ENCODE data around the gene PPP1R12C. TPM values are rescaled to one million over a fixed set of nuclear protein-coding genes. Genes with fewer than 3 reads are reported as not detected.
A peak's percentile ranks its signal among the peaks of the same experiment; 100 is the strongest.

The PPP1R12C gene
- total RNA-seq, 1 experiment from 2014 or later = 82.4 TPM

- Histone ChIP-seq H3K9me3 (replicated peaks) (peaks cover 7% of the 10 kb centered on the region), H3K4me3 (peak overlapping the region; percentile 41), H3K27me3 (replicated peaks) (peaks cover 43% of the 10 kb centered on the region), H3K27ac (no peak overlapping the region), H3K4me1 (replicated peaks) (peaks cover 33% of the 10 kb centered on the region), H3K36me3 (peaks cover 9% of the 10 kb centered on the region)
- no peak for DNase-seq (ENCODE audit: low read depth in 1 of 2, low spot score in 2 of 2)
Observed at GRCh38 chr19:55085923-55086715, 31.3 kb downstream of the PPP1R12C start.

GRCh38 chr19:55084416-55084815, 33.0 kb downstream of the PPP1R12C start:
- Histone ChIP-seq H3K27me3 (replicated peaks) (peaks cover 59% of the 10 kb centered on the region), H3K4me1 (replicated peaks) (peaks cover 45% of the 10 kb centered on the region), H3K36me3 (no peaks in the 10 kb centered on the region), H3K27ac (no peak overlapping the region), H3K4me3 (no peak overlapping the region), H3K9me3 (replicated peaks) (peaks cover 7% of the 10 kb centered on the region)
- DNase-seq (ENCODE audit: low read depth in 1 of 2, low spot score in 2 of 2) = no peak

GRCh38 chr19:55083004-55083850, 34.2 kb downstream of the PPP1R12C start:
- peaks cover 63% of the 10 kb centered on the region for H3K27me3 ChIP-seq (replicated peaks)

GRCh38 chr19:55082020-55082851, 35.2 kb downstream of the PPP1R12C start:
- Histone ChIP-seq H3K4me1 (replicated peaks) (peaks cover 36% of the 10 kb centered on the region), H3K27ac (no peak overlapping the region), H3K9me3 (replicated peaks) (peaks cover 7% of the 10 kb centered on the region), H3K36me3 (no peaks in the 10 kb centered on the region), H3K4me3 (peak overlapping the region; percentile 39; the same call in 1 of the 2 replicates), H3K27me3 (replicated peaks) (peaks cover 64% of the 10 kb centered on the region)
- DNase-seq (ENCODE audit: low read depth in 1 of 2, low spot score in 2 of 2) = peak in 1 of 2 experiments; percentile 71

More at GRCh38 chr19:55083004-55083850, 34.2 kb downstream of the PPP1R12C start:
- H3K4me1 ChIP-seq (replicated peaks) = peaks cover 45% of the 10 kb centered on the region
- H3K27ac ChIP-seq = no peak overlapping the region
- H3K4me3 ChIP-seq = no peak overlapping the region
- H3K9me3 ChIP-seq (replicated peaks) = peaks cover 7% of the 10 kb centered on the region
- DNase-seq (ENCODE audit: low read depth in 1 of 2, low spot score in 2 of 2) = no peak
- H3K36me3 ChIP-seq = no peaks in the 10 kb centered on the region

DNA sequence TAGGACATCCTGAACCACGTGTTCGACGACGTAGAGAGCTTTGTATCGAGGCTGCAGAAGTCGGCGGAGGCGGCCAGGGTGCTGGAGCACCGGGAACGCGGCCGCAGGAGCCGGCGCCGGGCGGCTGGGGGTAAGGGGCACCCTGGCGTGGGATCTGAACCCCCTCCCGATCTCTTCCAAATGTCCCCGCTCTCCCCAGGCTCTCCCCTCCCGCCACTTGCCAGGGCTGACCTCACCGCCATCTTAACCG, 35.7 kb downstream of the PPP1R12C start:
- Histone ChIP-seq H3K27ac (no peak overlapping the region), H3K9me3 (replicated peaks) (peaks cover 7% of the 10 kb centered on the region), H3K4me1 (replicated peaks) (peaks cover 30% of the 10 kb centered on the region), H3K36me3 (no peaks in the 10 kb centered on the region), H3K4me3 (peak overlapping the region; percentile 39), H3K27me3 (replicated peaks) (peaks cover 69% of the 10 kb centered on the region)
- peak in 1 of 2 experiments; percentile 26 for DNase-seq (ENCODE audit: low read depth in 1 of 2, low spot score in 2 of 2)

- no peaks in the 10 kb centered on the region for H3K36me3 ChIP-seq
- H3K27me3 ChIP-seq (replicated peaks) = peaks cover 67% of the 10 kb centered on the region
- peaks cover 7% of the 10 kb centered on the region for H3K9me3 ChIP-seq (replicated peaks)
- peaks cover 26% of the 10 kb centered on the region for H3K4me1 ChIP-seq (replicated peaks)
- peak overlapping the region; percentile 39 for H3K4me3 ChIP-seq
- DNase-seq (ENCODE audit: low read depth in 1 of 2, low spot score in 2 of 2) = peak; percentile 65 to 79
- no peak overlapping the region for H3K27ac ChIP-seq
Observed at GRCh38 chr19:55080968-55081769, 36.3 kb downstream of the PPP1R12C start.

GRCh38 chr19:55080121-55080967, 37.1 kb downstream of the PPP1R12C start:
- Histone ChIP-seq H3K4me1 (replicated peaks) (peaks cover 26% of the 10 kb centered on the region), H3K27me3 (replicated peaks) (peaks cover 62% of the 10 kb centered on the region), H3K4me3 (peak overlapping the region; percentile 39), H3K36me3 (no peaks in the 10 kb centered on the region), H3K9me3 (replicated peaks) (peaks cover 7% of the 10 kb centered on the region), H3K27ac (no peak overlapping the region)
- peak in 1 of 2 experiments; percentile 80 for DNase-seq (ENCODE audit: low read depth in 1 of 2, low spot score in 2 of 2)

DNA sequence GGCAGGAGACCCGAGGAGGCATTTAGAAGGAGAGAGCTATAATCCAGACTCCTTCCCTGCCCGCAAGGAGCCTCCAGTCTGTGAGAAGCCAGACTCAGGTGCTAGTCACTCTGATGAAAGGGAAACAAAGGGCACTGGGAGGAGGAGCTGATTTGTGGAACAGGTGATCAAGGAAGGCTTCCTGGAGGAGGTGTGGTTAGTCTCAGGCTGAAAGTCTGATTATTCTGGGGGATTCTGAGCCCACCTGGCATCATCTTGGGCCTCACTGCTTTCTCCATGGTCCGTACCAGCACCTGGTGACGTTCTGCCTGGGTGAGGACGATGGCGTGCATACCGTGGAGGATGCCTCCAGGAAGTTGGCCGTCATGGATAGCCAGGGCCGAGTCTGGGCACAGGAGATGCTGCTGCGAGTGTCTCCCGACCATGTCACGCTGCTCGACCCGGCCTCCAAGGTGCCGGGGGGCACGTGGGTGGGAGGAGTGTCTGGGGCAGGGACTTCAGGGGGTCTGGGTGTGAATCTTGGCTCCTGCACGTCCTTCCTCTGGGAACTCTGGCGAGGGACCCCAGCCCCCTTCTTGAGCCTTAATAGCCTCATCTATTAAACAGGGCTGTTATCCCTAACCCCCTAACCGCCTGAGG, 37.9 kb downstream of the PPP1R12C start:
- no peak for DNase-seq (ENCODE audit: low read depth in 1 of 2, low spot score in 2 of 2)
- peaks cover 69% of the 10 kb centered on the region for H3K27me3 ChIP-seq (replicated peaks)
- no peak overlapping the region for H3K27ac ChIP-seq
- H3K4me3 ChIP-seq = no peak overlapping the region
- no peaks in the 10 kb centered on the region for H3K36me3 ChIP-seq
- peaks cover 7% of the 10 kb centered on the region for H3K9me3 ChIP-seq (replicated peaks)
- H3K4me1 ChIP-seq (replicated peaks) = peaks cover 26% of the 10 kb centered on the region

DNA sequence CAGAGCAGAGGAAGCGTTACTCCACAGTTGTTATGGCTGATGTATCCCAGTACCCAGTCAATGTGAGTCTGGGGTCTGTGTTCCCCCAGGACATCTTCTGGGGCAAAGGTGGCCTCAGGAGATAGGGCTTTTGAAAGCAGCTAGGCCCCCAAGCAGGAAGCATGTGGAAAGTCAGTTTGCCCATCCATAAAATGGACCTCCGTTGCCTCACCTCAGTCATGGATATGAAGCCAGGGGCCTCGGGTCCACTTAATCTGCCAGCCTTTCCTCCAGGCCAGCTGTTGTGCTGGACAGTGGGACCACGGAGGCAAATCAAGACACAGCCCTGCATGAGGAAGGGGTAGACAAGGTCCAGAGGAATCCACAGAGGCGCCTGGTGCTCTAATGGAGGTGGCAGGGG, 38.4 kb downstream of the PPP1R12C start:
- no peak for DNase-seq (ENCODE audit: low read depth in 1 of 2, low spot score in 2 of 2)
- Histone ChIP-seq H3K27ac (no peak overlapping the region), H3K9me3 (replicated peaks) (peaks cover 7% of the 10 kb centered on the region), H3K27me3 (replicated peaks) (peaks cover 64% of the 10 kb centered on the region), H3K4me3 (no peak overlapping the region), H3K36me3 (no peaks in the 10 kb centered on the region), H3K4me1 (replicated peaks) (peaks cover 26% of the 10 kb centered on the region)

- peaks cover 4% of the 10 kb centered on the region for H3K9me3 ChIP-seq (replicated peaks)
- H3K36me3 ChIP-seq = no peaks in the 10 kb centered on the region
- H3K4me3 ChIP-seq = no peak overlapping the region
- H3K4me1 ChIP-seq (replicated peaks) = peaks cover 22% of the 10 kb centered on the region
- H3K27me3 ChIP-seq (replicated peaks) = peaks cover 50% of the 10 kb centered on the region
- no peak for DNase-seq (ENCODE audit: low read depth in 1 of 2, low spot score in 2 of 2)
- no peak overlapping the region for H3K27ac ChIP-seq
Observed at GRCh38 chr19:55077106-55077505, 40.3 kb downstream of the PPP1R12C start.

GRCh38 chr19:55076321-55076720, 41.1 kb downstream of the PPP1R12C start:
- Histone ChIP-seq H3K27me3 (replicated peaks) (peaks cover 42% of the 10 kb centered on the region), H3K4me1 (replicated peaks) (peaks cover 14% of the 10 kb centered on the region), H3K4me3 (no peak overlapping the region), H3K36me3 (no peaks in the 10 kb centered on the region), H3K9me3 (replicated peaks) (no peaks in the 10 kb centered on the region), H3K27ac (no peak overlapping the region)
- DNase-seq (ENCODE audit: low read depth in 1 of 2, low spot score in 2 of 2) = no peak
